ENCODE measurements around the gene GTF2IRD1. TPM values are rescaled to one million over a fixed set of nuclear protein-coding genes. Genes with fewer than 3 reads are reported as not detected.

Gene GTF2IRD1
- total RNA-seq, 1 experiment from 2014 or later, result 73.6 TPM

- Histone ChIP-seq H3K27me3 (replicated peaks; ENCODE audit: insufficient read depth, low read depth, low read length, poor library complexity) (no peaks in the 10 kb centered on the region), H3K4me3 (ENCODE audit: low read depth, low read length, poor library complexity, severe bottlenecking) (no peak overlapping the region), H3K27ac (ENCODE audit: low read depth, low read length, poor library complexity, severe bottlenecking) (no peak overlapping the region), H3K36me3 (ENCODE audit: insufficient read depth, low read length, poor library complexity, severe bottlenecking) (peaks cover 4% of the 10 kb centered on the region), H3K4me1 (ENCODE audit: insufficient read depth, low read length, poor library complexity, severe bottlenecking) (no peaks in the 10 kb centered on the region), H3K9me3 (ENCODE audit: low read depth, low read length, poor library complexity, severe bottlenecking) (no peaks in the 10 kb centered on the region)
- intact Hi-C loops (cut with micrococcal nuclease; ENCODE audit: unreplicated experiment), result loop anchor here (2.0 to 5.0 kb wide), 2 partner anchors 115 to 150 kb away; partner anchors contain the start of gene GTF2IRD1
- no peak for TF ChIP-seq EZH2 (IDR thresholded peaks at IDR 0.05; ENCODE audit: borderline replicate concordance, low read depth, low read length, poor library complexity, severe bottlenecking)
- TF ChIP-seq CTCF (conservative IDR thresholded peaks at IDR 0.05; ENCODE audit: low read depth, low read length), result no peak
- POLR2A ChIA-PET (ENCODE audit: low non-redundant PET), result no interaction called here
- BruUV-seq (replicated peaks), result no TSS peak
- DNase-seq (ENCODE audit: low spot score), result no peak
- CTCF ChIA-PET, result interaction anchor here (0.8 to 1.2 kb wide), 4 partner anchors 117 to 162 kb away, joined by 3 to 4 read pairs (median 4); no protein-coding TSS in a partner anchor
Measured at GRCh38 chr7:74567318-74567668, 113.6 kb downstream of the GTF2IRD1 start.

GRCh38 chr7:74568658-74569057 is 115.0 kb downstream of the GTF2IRD1 start:
- ChIA-PET POLR2A (ENCODE audit: low non-redundant PET) (no interaction called here), CTCF (no interaction called here)
- DNase-seq (ENCODE audit: low spot score), result no peak
- intact Hi-C loops (cut with micrococcal nuclease; ENCODE audit: unreplicated experiment), result loop anchor here (5.0 kb wide), 1 partner anchor 116 kb away; the partner anchor contains the start of gene GTF2IRD1
- Histone ChIP-seq H3K9me3 (ENCODE audit: low read depth, low read length, poor library complexity, severe bottlenecking) (no peaks in the 10 kb centered on the region), H3K36me3 (ENCODE audit: insufficient read depth, low read length, poor library complexity, severe bottlenecking) (no peaks in the 10 kb centered on the region), H3K27me3 (replicated peaks; ENCODE audit: insufficient read depth, low read depth, low read length, poor library complexity) (no peaks in the 10 kb centered on the region), H3K4me1 (ENCODE audit: insufficient read depth, low read length, poor library complexity, severe bottlenecking) (no peaks in the 10 kb centered on the region), H3K4me3 (ENCODE audit: low read depth, low read length, poor library complexity, severe bottlenecking) (no peak overlapping the region), H3K27ac (ENCODE audit: low read depth, low read length, poor library complexity, severe bottlenecking) (no peak overlapping the region)
- BruUV-seq (replicated peaks), result no TSS peak
- TF ChIP-seq EZH2 (IDR thresholded peaks at IDR 0.05; ENCODE audit: borderline replicate concordance, low read depth, low read length, poor library complexity, severe bottlenecking) (no peak), CTCF (conservative IDR thresholded peaks at IDR 0.05; ENCODE audit: low read depth, low read length) (no peak)

GRCh38 chr7:74569501-74570075 is 115.9 kb downstream of the GTF2IRD1 start:
- DNase-seq (ENCODE audit: low spot score), result no peak
- intact Hi-C loops (cut with micrococcal nuclease; ENCODE audit: unreplicated experiment), result loop anchor here (5.0 kb wide), 1 partner anchor 117 kb away; the partner anchor contains the start of gene GTF2IRD1
- Histone ChIP-seq H3K4me1 (ENCODE audit: insufficient read depth, low read length, poor library complexity, severe bottlenecking) (no peaks in the 10 kb centered on the region), H3K27me3 (replicated peaks; ENCODE audit: insufficient read depth, low read depth, low read length, poor library complexity) (no peaks in the 10 kb centered on the region), H3K36me3 (ENCODE audit: insufficient read depth, low read length, poor library complexity, severe bottlenecking) (no peaks in the 10 kb centered on the region), H3K27ac (ENCODE audit: low read depth, low read length, poor library complexity, severe bottlenecking) (no peak overlapping the region), H3K4me3 (ENCODE audit: low read depth, low read length, poor library complexity, severe bottlenecking) (no peak overlapping the region), H3K9me3 (ENCODE audit: low read depth, low read length, poor library complexity, severe bottlenecking) (no peaks in the 10 kb centered on the region)
- BruUV-seq (replicated peaks), result no TSS peak
- POLR2A ChIA-PET (ENCODE audit: low non-redundant PET), result interaction anchor here (0.6 kb wide), 2 partner anchors 84 to 1504 kb away, joined by 4 to 9 read pairs; no protein-coding TSS in a partner anchor
- TF ChIP-seq EZH2 (IDR thresholded peaks at IDR 0.05; ENCODE audit: borderline replicate concordance, low read depth, low read length, poor library complexity, severe bottlenecking) (no peak), CTCF (conservative IDR thresholded peaks at IDR 0.05; ENCODE audit: low read depth, low read length) (no peak)
- CTCF ChIA-PET, result no interaction called here

Measured in A673 (cell line).